Thyroid gland (tissue), 4 donors: ENCODE data around the gene KIF3A.

Source experiments
- POLR2A ChIP-seq, 2 donors: fragments of 450-650 bp; IDR thresholded peaks; one replicate each; pipeline ENCODE4 v1.6.1; 2017; ENCODE audit warnings: antibody characterized with exemption in 2 of 2, mild to moderate bottlenecking in 2 of 2, moderate library complexity in 1 of 2
- TF ChIP-seq, protein P1 (sequence below), 6 experiments: fragments of 200-600 bp in 3 of 6; fragments of 450-650 bp in 3 of 6; sonication (generic) in 3 of 6; IDR thresholded peaks; one replicate each; pipeline ENCODE4 v1.5.1; 2016 to 2019; ENCODE audit warnings: antibody characterized with exemption in 6 of 6, mild to moderate bottlenecking in 2 of 6, inconsistent platforms in 1 of 6, moderate library complexity in 1 of 6

DNA sequence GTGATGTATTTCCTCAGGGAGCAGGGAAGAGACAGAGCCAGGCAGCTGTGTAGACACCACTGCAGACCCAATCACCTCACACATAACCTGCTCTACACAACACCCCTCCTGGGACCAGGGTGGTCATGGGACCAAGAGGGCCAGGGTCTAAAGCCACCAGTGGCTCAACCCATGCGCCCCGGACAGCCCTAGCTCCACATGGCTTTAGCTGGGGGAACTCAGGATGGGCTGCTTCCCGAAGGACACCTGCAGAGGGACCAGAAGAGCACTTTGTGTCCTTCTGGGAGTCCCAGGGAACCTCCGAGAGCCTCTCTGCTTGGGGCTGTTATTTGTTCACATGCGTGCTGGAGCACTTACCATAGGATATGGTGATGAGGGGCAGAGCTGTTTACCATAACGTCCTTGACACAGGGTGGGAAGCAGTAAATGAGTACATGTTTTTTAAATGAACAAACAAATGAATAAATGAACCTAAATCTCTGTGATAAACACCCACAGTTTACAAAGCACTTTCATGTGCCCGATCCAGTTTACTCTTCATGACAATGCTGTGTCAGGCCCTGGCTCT is 27.4 kb upstream of the KIF3A start:
- TF ChIP-seq, protein P1, sequence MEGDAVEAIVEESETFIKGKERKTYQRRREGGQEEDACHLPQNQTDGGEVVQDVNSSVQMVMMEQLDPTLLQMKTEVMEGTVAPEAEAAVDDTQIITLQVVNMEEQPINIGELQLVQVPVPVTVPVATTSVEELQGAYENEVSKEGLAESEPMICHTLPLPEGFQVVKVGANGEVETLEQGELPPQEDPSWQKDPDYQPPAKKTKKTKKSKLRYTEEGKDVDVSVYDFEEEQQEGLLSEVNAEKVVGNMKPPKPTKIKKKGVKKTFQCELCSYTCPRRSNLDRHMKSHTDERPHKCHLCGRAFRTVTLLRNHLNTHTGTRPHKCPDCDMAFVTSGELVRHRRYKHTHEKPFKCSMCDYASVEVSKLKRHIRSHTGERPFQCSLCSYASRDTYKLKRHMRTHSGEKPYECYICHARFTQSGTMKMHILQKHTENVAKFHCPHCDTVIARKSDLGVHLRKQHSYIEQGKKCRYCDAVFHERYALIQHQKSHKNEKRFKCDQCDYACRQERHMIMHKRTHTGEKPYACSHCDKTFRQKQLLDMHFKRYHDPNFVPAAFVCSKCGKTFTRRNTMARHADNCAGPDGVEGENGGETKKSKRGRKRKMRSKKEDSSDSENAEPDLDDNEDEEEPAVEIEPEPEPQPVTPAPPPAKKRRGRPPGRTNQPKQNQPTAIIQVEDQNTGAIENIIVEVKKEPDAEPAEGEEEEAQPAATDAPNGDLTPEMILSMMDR (IDR thresholded peaks at IDR 0.05) = no peak
- no peak for TF ChIP-seq POLR2A (IDR thresholded peaks at IDR 0.05)
